ENCODE data around the gene GGT1. TPM values are rescaled to one million over a fixed set of nuclear protein-coding genes. Genes with fewer than 3 reads are reported as not detected.
"Not testable (repeated sequence)": the region's sequence is repeated elsewhere in the genome, so short reads cannot be mapped to it uniquely, and the experiment has no call there.

The GGT1 gene
- total RNA-seq, 2 experiments from 2014 or later = 5.1 to 5.8 TPM

- Histone ChIP-seq H3K9me3 (ENCODE audit: low read length) (no peaks in the 10 kb centered on the region), H3K4me3 (ENCODE audit: low read depth, low read length, poor library complexity, severe bottlenecking) (no peak overlapping the region), H3K79me2 (ENCODE audit: insufficient read depth, low read depth, low read length) (no peaks in the 10 kb centered on the region), H3K4me1 (ENCODE audit: insufficient read depth, low read length, poor library complexity, severe bottlenecking) (no peaks in the 10 kb centered on the region), H3K9me2 (ENCODE audit: insufficient read depth, low read length) (no peaks in the 10 kb centered on the region), H4K20me1 (ENCODE audit: insufficient read depth, low read length) (no peaks in the 10 kb centered on the region), H3K27ac (ENCODE audit: low read depth, low read length, poor library complexity, severe bottlenecking) (no peak overlapping the region), H3K36me3 (ENCODE audit: insufficient read depth, low read length) (no peaks in the 10 kb centered on the region), H2AFZ (ENCODE audit: low read length) (no peak overlapping the region), H3K4me2 (ENCODE audit: low read length) (no peak overlapping the region)
- intact Hi-C loops (cut with micrococcal nuclease; ENCODE audit: unreplicated experiment) = no loop called here
- no peak for DNase-seq (ENCODE audit: low spot score)
- CTCF ChIA-PET (ENCODE audit: unreplicated experiment) = interaction anchor here (0.6 kb wide), 1 partner anchor 134 kb away, joined by 3 read pairs; no protein-coding TSS in a partner anchor
- BruUV-seq (replicated peaks) = no TSS peak
- POLR2A ChIA-PET = no interaction called here
- TF ChIP-seq CTCF (conservative IDR thresholded peaks at IDR 0.05; ENCODE audit: low read length) (no peak), EZH2phosphoT487 (IDR thresholded peaks at IDR 0.05; ENCODE audit: borderline replicate concordance, low read depth, low read length) (no peak)
Measured at GRCh38 chr22:24595228-24595627, 7.8 kb upstream of the GGT1 start.

GRCh38 chr22:24595863-24596262, 7.1 kb upstream of the GGT1 start:
- H3K4me2 ChIP-seq (ENCODE audit: low read length) = no peak overlapping the region
- intact Hi-C loops (cut with micrococcal nuclease; ENCODE audit: unreplicated experiment) = no loop called here
- CTCF ChIA-PET (ENCODE audit: unreplicated experiment) = no interaction called here

GRCh38 chr22:24597076-24597475, 5.9 kb upstream of the GGT1 start:
- H3K36me3 ChIP-seq (ENCODE audit: insufficient read depth, low read length); H3K4me3 ChIP-seq (ENCODE audit: low read depth, low read length, poor library complexity, severe bottlenecking); BruUV-seq (replicated peaks); H3K4me2 ChIP-seq (ENCODE audit: low read length); intact Hi-C loops (cut with micrococcal nuclease; ENCODE audit: unreplicated experiment); H3K4me1 ChIP-seq (ENCODE audit: insufficient read depth, low read length, poor library complexity, severe bottlenecking); CTCF ChIA-PET (ENCODE audit: unreplicated experiment); H3K9me2 ChIP-seq (ENCODE audit: insufficient read depth, low read length); DNase-seq (ENCODE audit: low spot score); H3K27ac ChIP-seq (ENCODE audit: low read depth, low read length, poor library complexity, severe bottlenecking); H2AFZ ChIP-seq (ENCODE audit: low read length); H4K20me1 ChIP-seq (ENCODE audit: insufficient read depth, low read length); H3K9me3 ChIP-seq (ENCODE audit: low read length); H3K79me2 ChIP-seq (ENCODE audit: insufficient read depth, low read depth, low read length): not testable (repeated sequence)
- POLR2A ChIA-PET = interaction anchor here (0.7 kb wide), 3 partner anchors 167 to 1496 kb away, joined by 3 to 5 read pairs (median 4); no protein-coding TSS in a partner anchor

More at GRCh38 chr22:24595863-24596262, 7.1 kb upstream of the GGT1 start:
- Histone ChIP-seq H3K9me3 (ENCODE audit: low read length) (no peaks in the 10 kb centered on the region), H4K20me1 (ENCODE audit: insufficient read depth, low read length) (no peaks in the 10 kb centered on the region), H2AFZ (ENCODE audit: low read length) (no peak overlapping the region), H3K9me2 (ENCODE audit: insufficient read depth, low read length) (no peaks in the 10 kb centered on the region), H3K79me2 (ENCODE audit: insufficient read depth, low read depth, low read length) (no peaks in the 10 kb centered on the region), H3K27ac (ENCODE audit: low read depth, low read length, poor library complexity, severe bottlenecking) (no peak overlapping the region), H3K36me3 (ENCODE audit: insufficient read depth, low read length) (no peaks in the 10 kb centered on the region), H3K4me1 (ENCODE audit: insufficient read depth, low read length, poor library complexity, severe bottlenecking) (no peaks in the 10 kb centered on the region), H3K4me3 (ENCODE audit: low read depth, low read length, poor library complexity, severe bottlenecking) (no peak overlapping the region)
- DNase-seq (ENCODE audit: low spot score) = no peak
- no TSS peak for BruUV-seq (replicated peaks)
- TF ChIP-seq CTCF (conservative IDR thresholded peaks at IDR 0.05; ENCODE audit: low read length) (no peak), EZH2phosphoT487 (IDR thresholded peaks at IDR 0.05; ENCODE audit: borderline replicate concordance, low read depth, low read length) (no peak)
- POLR2A ChIA-PET = no interaction called here
